Endothelial cell of umbilical vein (primary cell): ENCODE measurements around the gene OTOGL. TPM values are rescaled to one million over a fixed set of nuclear protein-coding genes. Genes with fewer than 3 reads are reported as not detected.

Experiments used
- BruUV-seq: library from RNA; stranded (reverse); fragments of 400-500 nt; replicated peaks from 2 replicates; lab custom pipeline; 2021; lab: Mats Ljungman, UMichigan
- CTCF ChIA-PET: fragments of 300-600, 350-600 bp; sonication (Branson Sonifier 250); formaldehyde crosslinking; loops from one replicate; lab custom pipeline; 2021; ENCODE audit warnings: antibody characterized with exemption, inconsistent platforms; lab: Charles Lee
- POLR2A ChIA-PET: fragments of 300-600, 350-600 bp; sonication (Branson Sonifier 250); formaldehyde crosslinking; loops from one replicate; lab custom pipeline; 2021; ENCODE audit warnings: antibody characterized with exemption, inconsistent platforms; lab: Charles Lee
- DNase-seq: peaks from one replicate; pipeline ENCODE4 v3.0.0-alpha.2; 2011; ENCODE audit warnings: low read depth, low spot score
- FAIRE-seq: peaks from 2 replicates; lab custom pipeline; 2011; peaks lifted over from hg19 to GRCh38; lab: Jason Lieb, UNC
- H2AFZ ChIP-seq: 2 replicates; pipeline ENCODE4 v1.6.0; 2012; ENCODE audit warnings: low read depth, low read length, control low read depth, inconsistent platforms
- H3K27ac ChIP-seq: 2 replicates; pipeline ENCODE4 v1.5.1; 2011; ENCODE audit warnings: low read depth, mild to moderate bottlenecking, control low read depth, low read length, moderate library complexity; ENCODE audit not compliant: insufficient read depth
- H3K27me3 ChIP-seq, 2 experiments: 2 replicates each; pipeline versions ENCODE4 v1.6.0 to v1.6.1; 2011; ENCODE audit warnings: low read length in 2 of 2, mixed read lengths in 1 of 2; ENCODE audit not compliant: control insufficient read depth in 2 of 2, insufficient read depth in 2 of 2
- H3K36me3 ChIP-seq, 2 experiments: 2 replicates in 1 of 2; 3 replicates in 1 of 2; pipeline ENCODE4 v1.5.1; 2011; ENCODE audit warnings: low read length in 2 of 2, mild to moderate bottlenecking in 1 of 2, moderate library complexity in 1 of 2; ENCODE audit not compliant: control insufficient read depth in 2 of 2, insufficient read depth in 2 of 2; ENCODE audit errors: extremely low read depth in 1 of 2
- H3K4me1 ChIP-seq: 3 replicates; pipeline ENCODE4 v1.5.1; 2011; ENCODE audit warnings: mild to moderate bottlenecking, low read length; ENCODE audit not compliant: control insufficient read depth, insufficient read depth; ENCODE audit errors: extremely low read depth
- H3K4me2 ChIP-seq: 2 replicates; pipeline ENCODE4 v1.6.1; 2011; ENCODE audit warnings: low read length, control low read depth, mixed read lengths; ENCODE audit not compliant: insufficient read depth
- H3K4me3 ChIP-seq, 3 experiments: fragments of 200-600 bp in 1 of 3; sonication (generic), shearing (Covaris generic) in 1 of 3; replicated peaks in 1 of 3; 2 replicates each; pipeline ENCODE4 v1.5.1; 2011 to 2016; ENCODE audit warnings: control low read depth in 3 of 3, low read length in 3 of 3, mild to moderate bottlenecking in 2 of 3, inconsistent platforms in 1 of 3, low read depth in 1 of 3, moderate library complexity in 1 of 3; ENCODE audit not compliant: insufficient read depth in 1 of 3
- H3K79me2 ChIP-seq: 2 replicates; pipeline ENCODE4 v1.6.0; 2012; ENCODE audit warnings: low read length, inconsistent platforms; ENCODE audit not compliant: control insufficient read depth, insufficient read depth
- H3K9ac ChIP-seq: replicated peaks from 2 replicates; pipeline ENCODE3; 2011; ENCODE audit warnings: low read length, control low read depth; ENCODE audit not compliant: insufficient read depth; ENCODE audit errors: extremely low read depth
- H3K9me1 ChIP-seq: replicated peaks from 3 replicates; pipeline ENCODE4 v1.6.0; 2011; ENCODE audit warnings: mild to moderate bottlenecking, low read length; ENCODE audit not compliant: control insufficient read depth, insufficient read depth; ENCODE audit errors: extremely low read depth
- H3K9me3 ChIP-seq: replicated peaks from 2 replicates; pipeline ENCODE4 v1.5.1; 2012; ENCODE audit warnings: low read length, inconsistent platforms; ENCODE audit not compliant: control insufficient read depth, insufficient read depth
- H4K20me1 ChIP-seq: replicated peaks from 2 replicates; pipeline ENCODE3; 2011; ENCODE audit warnings: mild to moderate bottlenecking, low read length; ENCODE audit not compliant: control insufficient read depth, insufficient read depth; ENCODE audit errors: extremely low read depth
- EZH2 ChIP-seq: IDR thresholded peaks from 2 replicates; pipeline ENCODE4 v1.6.1; 2012; ENCODE audit warnings: borderline replicate concordance, low read depth, mild to moderate bottlenecking, moderate library complexity, low read length, inconsistent platforms; ENCODE audit not compliant: severe bottlenecking
- FOS ChIP-seq: IDR thresholded peaks from 2 replicates; pipeline ENCODE4 v1.6.1; 2011; ENCODE audit warnings: mild to moderate bottlenecking, low read length, moderate library complexity, borderline replicate concordance; ENCODE audit not compliant: insufficient read depth
- GATA2 ChIP-seq: IDR thresholded peaks from 2 replicates; pipeline ENCODE4 v1.7.0; 2011; ENCODE audit warnings: low read depth, mild to moderate bottlenecking, moderate library complexity, mixed read lengths, low read length; ENCODE audit not compliant: insufficient read length, insufficient read depth
- JUN ChIP-seq: IDR thresholded peaks from 2 replicates; pipeline ENCODE4 v1.6.1; 2011; ENCODE audit warnings: borderline replicate concordance, low read depth; ENCODE audit not compliant: insufficient read length, insufficient read depth
- MYC ChIP-seq: IDR thresholded peaks from one replicate; pipeline ENCODE4 v1.6.1; 2011; ENCODE audit warnings: mild to moderate bottlenecking, low read depth, low read length
- POLR2A ChIP-seq: IDR thresholded peaks from 2 replicates; pipeline ENCODE4 v1.6.1; 2012; ENCODE audit warnings: low read depth, mild to moderate bottlenecking, control low read depth, low read length
- POLR2AphosphoS5 ChIP-seq: IDR thresholded peaks from 2 replicates; pipeline ENCODE4 v1.6.1; 2012; ENCODE audit warnings: low read depth, mild to moderate bottlenecking, control low read depth, low read length, moderate library complexity; ENCODE audit not compliant: insufficient read depth
- dilution Hi-C: fragments of 300-500 bp; cut with MboI; formaldehyde crosslinking; loops from one replicate; pipeline ENCODE4 v1.15.0; 2019; ENCODE audit warnings: low sequenced_read_pairs; ENCODE audit not compliant: extremely low pct_ligation_motif_present
- intact Hi-C: fragments of 100-400 bp; cut with micrococcal nuclease; formaldehyde crosslinking; loops from one replicate; pipeline ENCODE4 v1.10.0; 2022
- polyA plus RNA-seq, 4 experiments: library from polyadenylated mRNA; depleted of rRNA in 3 of 4; stranded (reverse) in 3 of 4; unstranded in 1 of 4; fragments of >200 nt; gene quantifications; 2 replicates each; pipeline versions ENCODE4 v1.2.1 to v1.2.3, GENCODE V29; 2011 to 2012; ENCODE audit warnings: missing spikeins in 1 of 4
- total RNA-seq: library from RNA; stranded (reverse); gene quantifications from 2 replicates; pipeline ENCODE4 v1.2.3, GENCODE V29; 2021
- TF ChIP-seq, protein P1 (sequence below): IDR thresholded peaks from 2 replicates; pipeline ENCODE4 v1.6.1; 2011; ENCODE audit not compliant: insufficient read depth, insufficient read length
- TF ChIP-seq, protein P2 (sequence below), 2 donors: IDR thresholded peaks; 1 replicate in 1 of 2; 2 replicates in 1 of 2; pipeline ENCODE4 v1.5.1; 2011; ENCODE audit warnings: low read length in 2 of 2, mild to moderate bottlenecking in 2 of 2, moderate library complexity in 2 of 2, control low read depth in 1 of 2, inconsistent platforms in 1 of 2, low read depth in 1 of 2; ENCODE audit not compliant: insufficient read depth in 1 of 2; ENCODE audit errors: extremely low read depth in 1 of 2

Gene OTOGL
- total and polyA plus RNA-seq, 2 donors (not counting 3 experiments of a cell fraction or from before 2014, with no cell fraction given): 1.4 to 2.0 TPM

DNA sequence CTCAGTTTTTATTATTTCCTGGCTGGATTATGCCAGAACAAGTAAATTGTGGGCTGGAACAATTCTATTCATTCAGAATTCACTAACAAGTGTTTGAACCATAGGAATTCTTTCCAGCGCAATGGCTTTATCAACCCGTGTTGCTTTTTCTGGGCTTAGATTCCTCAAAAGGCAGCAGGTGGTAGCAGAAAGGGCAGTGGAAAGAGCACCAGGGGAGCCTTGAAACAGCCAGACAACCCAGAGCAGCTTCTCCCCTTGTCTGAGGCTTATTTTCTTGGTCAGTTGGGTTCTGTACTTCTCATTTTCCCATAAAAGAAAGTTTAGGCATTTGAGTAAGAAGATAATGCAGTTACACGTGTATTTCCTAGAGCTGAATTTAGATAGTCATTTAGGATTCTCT, 130.7 kb downstream of the OTOGL start:
- no peak for TF ChIP-seq JUN
- no peak for TF ChIP-seq FOS
- no peak for TF ChIP-seq GATA2
- no peak for TF ChIP-seq POLR2AphosphoS5
- TF ChIP-seq, protein P1, sequence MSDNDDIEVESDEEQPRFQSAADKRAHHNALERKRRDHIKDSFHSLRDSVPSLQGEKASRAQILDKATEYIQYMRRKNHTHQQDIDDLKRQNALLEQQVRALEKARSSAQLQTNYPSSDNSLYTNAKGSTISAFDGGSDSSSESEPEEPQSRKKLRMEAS: no peak
- TF ChIP-seq, protein P2, sequence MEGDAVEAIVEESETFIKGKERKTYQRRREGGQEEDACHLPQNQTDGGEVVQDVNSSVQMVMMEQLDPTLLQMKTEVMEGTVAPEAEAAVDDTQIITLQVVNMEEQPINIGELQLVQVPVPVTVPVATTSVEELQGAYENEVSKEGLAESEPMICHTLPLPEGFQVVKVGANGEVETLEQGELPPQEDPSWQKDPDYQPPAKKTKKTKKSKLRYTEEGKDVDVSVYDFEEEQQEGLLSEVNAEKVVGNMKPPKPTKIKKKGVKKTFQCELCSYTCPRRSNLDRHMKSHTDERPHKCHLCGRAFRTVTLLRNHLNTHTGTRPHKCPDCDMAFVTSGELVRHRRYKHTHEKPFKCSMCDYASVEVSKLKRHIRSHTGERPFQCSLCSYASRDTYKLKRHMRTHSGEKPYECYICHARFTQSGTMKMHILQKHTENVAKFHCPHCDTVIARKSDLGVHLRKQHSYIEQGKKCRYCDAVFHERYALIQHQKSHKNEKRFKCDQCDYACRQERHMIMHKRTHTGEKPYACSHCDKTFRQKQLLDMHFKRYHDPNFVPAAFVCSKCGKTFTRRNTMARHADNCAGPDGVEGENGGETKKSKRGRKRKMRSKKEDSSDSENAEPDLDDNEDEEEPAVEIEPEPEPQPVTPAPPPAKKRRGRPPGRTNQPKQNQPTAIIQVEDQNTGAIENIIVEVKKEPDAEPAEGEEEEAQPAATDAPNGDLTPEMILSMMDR (IDR thresholded peaks at IDR 0.05; ENCODE audit: extremely low read depth in 1 of 2, insufficient read depth in 1 of 2, low read depth in 1 of 2, low read length in 2 of 2): no peak
- no peak for TF ChIP-seq MYC
- no peak for TF ChIP-seq EZH2
- TF ChIP-seq POLR2A: no peak
- H4K20me1 ChIP-seq: no peaks in the 10 kb centered on the region
- H2AFZ ChIP-seq: peak overlapping the region; percentile 64
- no peak overlapping the region for H3K4me3 ChIP-seq
- H3K27me3 ChIP-seq: no peaks in the 10 kb centered on the region
- no TSS peak for BruUV-seq
- H3K9me3 ChIP-seq: no peaks in the 10 kb centered on the region
- ChIA-PET CTCF (interaction anchor here (4.0 kb wide), 1 partner anchor 11 kb away, joined by 14 read pairs; no protein-coding TSS in a partner anchor), POLR2A (no interaction called here)
- H3K4me2 ChIP-seq: no peak overlapping the region
- no peaks in the 10 kb centered on the region for H3K36me3 ChIP-seq
- H3K9me1 ChIP-seq: no peaks in the 10 kb centered on the region
- dilution Hi-C loops: no loop called here
- no peaks in the 10 kb centered on the region for H3K79me2 ChIP-seq
- H3K27ac ChIP-seq: no peak overlapping the region
- intact Hi-C loops: no loop called here
- DNase-seq: peak; percentile 61
- no peak overlapping the region for H3K9ac ChIP-seq
- peaks cover 25% of the 10 kb centered on the region for H3K4me1 ChIP-seq
- FAIRE-seq: no peak
